GM21390 (cell line): ENCODE data around the gene MICOS13.

Source experiments
- ATAC-seq: cut with Tn5 transposase; IDR thresholded peaks from one replicate; pipeline ENCODE4 v1.9.1; 2021; ENCODE audit not compliant: unreplicated experiment

Gene MICOS13

DNA sequence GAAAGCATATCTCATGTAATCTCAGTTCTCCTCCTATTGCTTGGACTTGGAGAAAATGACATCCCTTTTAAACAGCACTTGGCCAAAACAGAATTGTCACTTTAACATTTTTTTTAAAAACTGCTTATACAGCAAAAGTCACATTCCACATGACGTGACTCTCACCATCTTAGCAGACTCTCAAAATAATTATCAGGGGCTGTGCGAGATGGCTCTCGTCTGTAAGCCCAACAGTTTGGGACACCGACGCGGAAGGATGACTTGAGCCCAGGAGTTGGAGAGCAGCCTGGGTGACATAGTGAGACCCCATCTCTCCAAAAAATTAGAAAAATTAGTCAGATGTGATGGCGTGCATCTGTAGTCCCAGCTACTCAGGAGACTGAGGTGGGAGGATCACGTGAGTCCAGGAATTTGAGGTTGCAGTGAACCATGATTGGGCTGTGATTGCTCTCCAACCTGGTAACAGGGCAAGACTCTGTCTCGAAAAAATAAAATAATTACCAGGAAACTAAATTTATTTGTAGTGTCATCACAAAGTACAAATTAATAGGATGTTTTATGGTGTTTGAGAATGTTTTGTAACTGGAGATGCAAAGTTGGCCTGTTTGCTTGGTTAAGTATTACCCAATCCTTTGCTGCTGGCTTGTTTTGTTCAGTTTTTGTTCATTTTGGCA, 48.6 kb downstream of the MICOS13 start:
- ATAC-seq: no peak

DNA sequence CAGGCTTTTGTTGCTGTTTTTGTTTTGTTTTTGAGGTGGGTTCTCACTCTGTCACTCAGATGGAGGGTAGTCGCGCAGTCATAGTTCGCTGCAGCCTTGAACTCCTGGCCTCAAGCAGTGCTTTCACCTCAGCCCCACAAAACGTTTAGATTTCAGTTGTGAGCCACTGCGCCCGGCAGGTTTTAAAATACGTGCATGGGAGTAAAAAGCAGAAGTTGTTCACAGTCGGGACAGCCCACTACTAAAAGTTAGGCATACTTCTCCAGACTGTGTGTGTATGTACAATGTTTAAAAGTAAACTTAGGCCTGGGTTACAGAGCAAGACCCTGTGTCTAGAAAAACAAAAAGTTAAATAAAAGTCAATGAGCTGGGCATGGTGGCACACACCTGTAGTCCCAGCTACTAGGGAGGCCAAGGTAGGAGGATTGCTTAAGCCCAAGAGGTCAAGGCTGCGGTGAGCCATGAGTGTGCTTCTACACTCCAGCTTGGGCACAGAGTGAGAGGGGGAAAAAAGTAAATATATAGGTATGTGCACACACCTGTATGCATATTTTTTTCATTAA, 51.3 kb downstream of the MICOS13 start:
- ATAC-seq: no peak

DNA sequence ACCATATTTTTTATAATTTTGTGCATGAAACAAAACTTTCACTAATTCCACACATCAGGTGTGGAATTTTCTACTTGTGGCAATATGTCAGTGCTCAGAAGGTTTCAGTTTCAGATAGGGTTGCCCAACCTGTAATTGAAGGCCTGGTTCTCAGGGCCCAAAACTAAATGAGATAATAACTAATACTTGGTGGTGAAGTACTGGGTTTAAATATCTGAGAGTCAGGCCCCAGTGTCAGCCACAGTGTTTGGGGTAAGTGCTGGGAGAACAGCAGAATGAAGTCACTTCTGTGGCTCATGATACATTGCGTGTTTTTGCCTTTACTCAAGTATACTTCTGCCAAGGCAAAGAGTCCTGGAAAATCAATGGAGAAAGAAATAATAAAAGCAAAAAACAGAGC, 51.9 kb downstream of the MICOS13 start:
- ATAC-seq: no peak
